Mucosa of rectum (tissue), 2 donors: ENCODE data around the gene CCNI2.

Source experiments
- H3K27ac ChIP-seq, 2 donors: one replicate each; pipeline ENCODE4 v1.7.0; 2013; ENCODE audit warnings: inconsistent platforms in 2 of 2, low read depth in 2 of 2, low read length in 2 of 2
- H3K27me3 ChIP-seq, 2 donors: one replicate each; pipeline ENCODE4 v1.7.0; 2013; ENCODE audit warnings: low read length in 2 of 2; ENCODE audit not compliant: control insufficient read depth in 2 of 2, insufficient read depth in 2 of 2
- H3K36me3 ChIP-seq, 2 donors: one replicate each; pipeline ENCODE4 v1.7.0; 2013; ENCODE audit warnings: low read length in 2 of 2; ENCODE audit not compliant: control insufficient read depth in 2 of 2, insufficient read depth in 2 of 2
- H3K4me1 ChIP-seq, 2 donors: one replicate each; pipeline ENCODE4 v1.7.0; 2013; ENCODE audit warnings: low read length in 2 of 2, mild to moderate bottlenecking in 1 of 2; ENCODE audit not compliant: control insufficient read depth in 2 of 2, insufficient read depth in 2 of 2
- H3K4me3 ChIP-seq, 2 donors: one replicate each; pipeline ENCODE4 v1.7.0; 2013; ENCODE audit warnings: low read length in 2 of 2
- H3K9ac ChIP-seq, 2 donors: one replicate each; pipeline ENCODE4 v1.7.0; 2013; ENCODE audit warnings: low read length in 2 of 2, low read depth in 1 of 2, mild to moderate bottlenecking in 1 of 2
- H3K9me3 ChIP-seq, 2 donors: one replicate each; pipeline ENCODE4 v1.7.0; 2013; ENCODE audit warnings: low read length in 2 of 2; ENCODE audit not compliant: control insufficient read depth in 2 of 2
- donor health status: healthy.
- donor health status: Normal muscosa, but diverticular disease.

Gene CCNI2

DNA sequence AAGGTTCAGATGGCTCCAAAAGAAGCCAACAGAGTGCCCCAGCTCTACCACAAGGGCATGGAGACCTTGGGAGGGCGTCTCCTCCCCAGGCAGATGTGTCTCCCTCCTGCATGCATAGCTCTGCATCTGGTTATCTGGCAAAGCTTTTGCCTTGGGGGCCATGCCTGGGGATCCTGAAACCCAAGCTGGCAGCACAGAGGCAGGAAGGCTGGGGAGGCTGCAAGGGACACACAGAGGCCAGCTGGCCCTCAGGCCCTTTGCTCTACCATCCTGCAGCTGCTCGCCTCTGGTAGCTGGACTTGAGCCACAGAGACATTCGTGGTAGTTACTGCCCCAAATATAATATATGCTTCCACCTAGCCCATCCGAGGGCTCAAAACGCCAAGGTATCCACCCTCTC is 25.9 kb downstream of the CCNI2 start:
- no peaks in the 10 kb centered on the region for H3K9me3 ChIP-seq
- no peak overlapping the region for H3K4me3 ChIP-seq
- no peaks in the 10 kb centered on the region for H3K27me3 ChIP-seq
- no peak overlapping the region for H3K27ac ChIP-seq
- no peak overlapping the region for H3K9ac ChIP-seq
- H3K36me3 ChIP-seq = no peaks in the 10 kb centered on the region
- peaks cover 20 to 24% of the 10 kb centered on the region in 2 donors for H3K4me1 ChIP-seq

GRCh38 chr5:132773601-132774355 is 26.6 kb downstream of the CCNI2 start:
- no peaks in the 10 kb centered on the region for H3K27me3 ChIP-seq
- H3K9me3 ChIP-seq = no peaks in the 10 kb centered on the region
- no peak overlapping the region for H3K27ac ChIP-seq
- no peak overlapping the region for H3K9ac ChIP-seq
- peaks cover 19 to 22% of the 10 kb centered on the region in 2 donors for H3K4me1 ChIP-seq
- no peak overlapping the region for H3K4me3 ChIP-seq
- no peaks in the 10 kb centered on the region for H3K36me3 ChIP-seq

- H3K4me1 ChIP-seq = peaks cover 19 to 22% of the 10 kb centered on the region in 2 donors
- no peak overlapping the region for H3K27ac ChIP-seq
- no peaks in the 10 kb centered on the region for H3K36me3 ChIP-seq
- no peaks in the 10 kb centered on the region for H3K9me3 ChIP-seq
- no peaks in the 10 kb centered on the region for H3K27me3 ChIP-seq
- H3K4me3 ChIP-seq = no peak overlapping the region
- no peak overlapping the region for H3K9ac ChIP-seq
Measured at GRCh38 chr5:132774406-132774805, 27.2 kb downstream of the CCNI2 start.

GRCh38 chr5:132774896-132775295 is 27.7 kb downstream of the CCNI2 start:
- H3K27ac ChIP-seq = no peak overlapping the region
- no peaks in the 10 kb centered on the region for H3K9me3 ChIP-seq
- peaks cover 19 to 22% of the 10 kb centered on the region in 2 donors for H3K4me1 ChIP-seq
- peak overlapping the region in 1 of 2 donors; percentile 75 for H3K4me3 ChIP-seq
- H3K27me3 ChIP-seq = no peaks in the 10 kb centered on the region
- H3K36me3 ChIP-seq = no peaks in the 10 kb centered on the region
- peak overlapping the region in 1 of 2 donors; percentile 13 for H3K9ac ChIP-seq

- Histone ChIP-seq H3K27ac (no peak overlapping the region), H3K4me3 (peak overlapping the region; percentile 75 to 82), H3K27me3 (no peaks in the 10 kb centered on the region), H3K4me1 (peaks cover 19 to 22% of the 10 kb centered on the region in 2 donors), H3K36me3 (no peaks in the 10 kb centered on the region), H3K9ac (no peak overlapping the region), H3K9me3 (no peaks in the 10 kb centered on the region)
Measured at GRCh38 chr5:132775476-132775961, 28.3 kb downstream of the CCNI2 start.

- Histone ChIP-seq H3K9me3 (no peaks in the 10 kb centered on the region), H3K27ac (peak overlapping the region; percentile 26 to 55), H3K36me3 (no peaks in the 10 kb centered on the region), H3K27me3 (no peaks in the 10 kb centered on the region), H3K9ac (peak overlapping the region; percentile 17 to 75), H3K4me3 (peak overlapping the region; percentile 75 to 82), H3K4me1 (peaks cover 19 to 22% of the 10 kb centered on the region in 2 donors)
Measured at GRCh38 chr5:132776131-132776937, 29.1 kb downstream of the CCNI2 start.

GRCh38 chr5:132776938-132777208 is 29.6 kb downstream of the CCNI2 start:
- peak overlapping the region; percentile 26 to 55 for H3K27ac ChIP-seq
- peak overlapping the region; percentile 75 to 82 for H3K4me3 ChIP-seq
- peak overlapping the region; percentile 17 to 75 for H3K9ac ChIP-seq
- no peaks in the 10 kb centered on the region for H3K27me3 ChIP-seq
- peaks cover 19 to 22% of the 10 kb centered on the region in 2 donors for H3K4me1 ChIP-seq
- H3K9me3 ChIP-seq = no peaks in the 10 kb centered on the region
- H3K36me3 ChIP-seq = no peaks in the 10 kb centered on the region

- H3K9ac ChIP-seq = peak within 1 kb of the TSS; percentile 72 to 75
- H3K9me3 ChIP-seq = no peaks in the 10 kb centered on the region
- peak within 1 kb of the TSS; percentile 46 to 55 for H3K27ac ChIP-seq
- H3K36me3 ChIP-seq = no peaks in the 10 kb centered on the region
- peak within 1 kb of the TSS; percentile 75 to 82 for H3K4me3 ChIP-seq
- H3K27me3 ChIP-seq = no peaks in the 10 kb centered on the region
- H3K4me1 ChIP-seq = peaks cover 19 to 22% of the 10 kb centered on the region in 2 donors
Measured at GRCh38 chr5:132777209-132778069, 30.2 kb downstream of the CCNI2 start, which contains the start of gene SEPTIN8. SEPTIN8 (minus strand) TSS chr5:132777239; CDS start chr5:132777137, 102 bp downstream.

DNA sequence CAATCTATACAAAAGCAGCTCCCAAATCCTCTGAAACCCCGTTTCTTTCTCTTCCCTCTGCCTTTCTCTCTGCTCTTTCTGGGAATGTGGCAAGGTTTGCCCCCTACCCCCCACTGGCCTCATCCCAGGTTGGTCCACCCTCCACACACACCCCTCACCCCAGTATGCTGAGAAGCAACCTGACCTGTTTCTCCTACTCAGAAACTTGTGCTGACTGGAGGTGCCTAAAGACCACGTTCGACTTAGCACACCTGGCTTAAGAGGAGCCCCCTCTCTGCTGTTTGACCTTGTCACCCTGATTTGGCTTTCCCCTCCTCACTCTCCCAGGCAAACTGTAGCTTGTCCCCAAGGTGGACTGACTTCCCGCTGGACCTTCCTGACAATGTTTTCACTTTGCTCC is 30.9 kb downstream of the CCNI2 start:
- Histone ChIP-seq H3K27me3 (no peaks in the 10 kb centered on the region), H3K4me3 (peak overlapping the region; percentile 75 to 82), H3K36me3 (no peaks in the 10 kb centered on the region), H3K9ac (no peak overlapping the region), H3K9me3 (no peaks in the 10 kb centered on the region), H3K27ac (no peak overlapping the region), H3K4me1 (peaks cover 19 to 22% of the 10 kb centered on the region in 2 donors)
